ENCODE measurements around the gene PTPRD. TPM values are rescaled to one million over a fixed set of nuclear protein-coding genes. Genes with fewer than 3 reads are reported as not detected.

PTPRD gene
- total and polyA plus RNA-seq, 2 donors (not counting 1 experiment from before 2014, with no cell fraction given): 0.35 to 4.8 TPM

DNA sequence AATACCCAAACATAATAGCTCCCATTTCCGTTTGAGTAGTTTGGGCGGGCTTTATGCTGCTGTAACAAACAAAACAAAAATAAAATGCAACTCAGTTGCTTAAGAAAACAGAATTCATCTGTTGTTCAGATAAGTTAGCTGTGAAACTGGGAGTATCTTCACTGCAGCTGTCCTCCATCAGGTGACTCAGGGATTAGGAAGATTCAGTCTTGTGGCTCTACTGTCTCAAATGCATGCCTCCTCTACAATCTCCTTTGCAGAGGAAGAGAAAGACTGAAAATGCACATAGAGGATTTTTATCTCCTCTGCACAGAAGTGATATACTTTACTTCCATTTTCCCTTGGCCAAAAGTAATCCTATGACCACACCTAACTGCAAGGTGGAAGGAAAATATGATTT is 883.7 kb downstream of the PTPRD start:
- H3K27ac ChIP-seq (ENCODE audit: insufficient read depth, low read length): no peak overlapping the region
- no peaks in the 10 kb centered on the region for H3K36me3 ChIP-seq (ENCODE audit: control insufficient read depth, insufficient read depth, low read length)
- H3K79me2 ChIP-seq (ENCODE audit: control insufficient read depth, insufficient read depth, low read length): no peaks in the 10 kb centered on the region
- no peak for DNase-seq (ENCODE audit: low read depth in 2 of 2)
- TF ChIP-seq, protein P1, sequence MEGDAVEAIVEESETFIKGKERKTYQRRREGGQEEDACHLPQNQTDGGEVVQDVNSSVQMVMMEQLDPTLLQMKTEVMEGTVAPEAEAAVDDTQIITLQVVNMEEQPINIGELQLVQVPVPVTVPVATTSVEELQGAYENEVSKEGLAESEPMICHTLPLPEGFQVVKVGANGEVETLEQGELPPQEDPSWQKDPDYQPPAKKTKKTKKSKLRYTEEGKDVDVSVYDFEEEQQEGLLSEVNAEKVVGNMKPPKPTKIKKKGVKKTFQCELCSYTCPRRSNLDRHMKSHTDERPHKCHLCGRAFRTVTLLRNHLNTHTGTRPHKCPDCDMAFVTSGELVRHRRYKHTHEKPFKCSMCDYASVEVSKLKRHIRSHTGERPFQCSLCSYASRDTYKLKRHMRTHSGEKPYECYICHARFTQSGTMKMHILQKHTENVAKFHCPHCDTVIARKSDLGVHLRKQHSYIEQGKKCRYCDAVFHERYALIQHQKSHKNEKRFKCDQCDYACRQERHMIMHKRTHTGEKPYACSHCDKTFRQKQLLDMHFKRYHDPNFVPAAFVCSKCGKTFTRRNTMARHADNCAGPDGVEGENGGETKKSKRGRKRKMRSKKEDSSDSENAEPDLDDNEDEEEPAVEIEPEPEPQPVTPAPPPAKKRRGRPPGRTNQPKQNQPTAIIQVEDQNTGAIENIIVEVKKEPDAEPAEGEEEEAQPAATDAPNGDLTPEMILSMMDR (conservative IDR thresholded peaks at IDR 0.05 in 1 of 2, IDR thresholded peaks at IDR 0.05 in 1 of 2; ENCODE audit: low read depth in 1 of 2, low read length in 2 of 2): no peak
- TF ChIP-seq EZH2 (IDR thresholded peaks at IDR 0.05; ENCODE audit: low read length, missing control alignments): no peak
- no peaks in the 10 kb centered on the region for H3K4me1 ChIP-seq (ENCODE audit: control insufficient read depth, extremely low read depth, insufficient read depth, low read length)
- H3K4me3 ChIP-seq (replicated peaks in 1 of 4; ENCODE audit: control extremely low read depth in 1 of 4, insufficient read depth in 1 of 4, low read depth in 3 of 4, low read length in 4 of 4): no peak overlapping the region
- no peak overlapping the region for H2AFZ ChIP-seq (ENCODE audit: low read length)
- H3K27me3 ChIP-seq (ENCODE audit: control insufficient read depth, insufficient read depth, low read length): no peaks in the 10 kb centered on the region
- H3K9me3 ChIP-seq (ENCODE audit: control insufficient read depth, insufficient read depth, low read depth, low read length): no peaks in the 10 kb centered on the region
- no peak overlapping the region for H3K9ac ChIP-seq (ENCODE audit: insufficient read depth, low read length)
- no peak overlapping the region for H3K4me2 ChIP-seq (ENCODE audit: extremely low read depth, insufficient read depth, low read length)
- no peaks in the 10 kb centered on the region for H4K20me1 ChIP-seq (ENCODE audit: control insufficient read depth, extremely low read depth, insufficient read depth, low read length)

DNA sequence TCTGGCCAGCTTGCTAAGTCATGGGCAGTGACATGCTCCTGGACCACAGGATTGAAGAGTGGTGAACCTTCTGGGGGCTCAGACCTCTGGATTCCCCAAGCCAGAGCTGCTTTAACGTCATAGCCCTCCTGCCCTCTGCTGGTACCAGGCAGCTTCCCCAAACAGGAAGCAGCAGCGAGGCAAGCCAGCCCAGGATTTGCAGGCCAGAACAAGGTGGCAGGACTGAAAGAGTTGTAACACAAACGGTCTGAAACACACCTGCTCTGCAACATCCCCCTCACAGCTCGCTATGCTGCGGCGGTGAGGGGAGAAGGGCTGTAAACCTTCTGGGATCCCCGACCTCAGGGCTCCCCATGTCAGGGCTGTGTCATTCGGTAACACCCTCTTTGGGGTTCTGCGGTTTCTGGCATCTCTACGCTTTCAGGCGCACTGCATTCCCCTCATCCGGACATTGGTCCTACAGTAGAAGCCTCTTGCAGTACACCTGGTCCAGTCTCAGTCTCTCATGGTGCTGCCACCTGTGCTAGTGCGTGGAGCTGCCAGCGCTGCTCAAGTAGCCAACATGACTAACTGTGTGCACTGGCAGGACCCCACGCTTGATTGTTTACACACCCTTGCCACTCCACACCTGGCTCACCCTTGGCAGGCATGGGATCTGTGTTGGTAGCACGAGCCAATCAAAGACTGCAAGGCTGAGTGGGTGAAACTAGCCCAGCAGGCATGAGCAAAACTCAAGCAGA is 893.3 kb downstream of the PTPRD start:
- H3K27me3 ChIP-seq (ENCODE audit: control insufficient read depth, insufficient read depth, low read length): no peaks in the 10 kb centered on the region
- H3K4me3 ChIP-seq (replicated peaks in 1 of 4; ENCODE audit: control extremely low read depth in 1 of 4, insufficient read depth in 1 of 4, low read depth in 3 of 4, low read length in 4 of 4): no peak overlapping the region
- TF ChIP-seq EZH2 (IDR thresholded peaks at IDR 0.05; ENCODE audit: low read length, missing control alignments): no peak
- TF ChIP-seq, protein P1 (conservative IDR thresholded peaks at IDR 0.05 in 1 of 2, IDR thresholded peaks at IDR 0.05 in 1 of 2; ENCODE audit: low read depth in 1 of 2, low read length in 2 of 2): no peak
- H3K4me2 ChIP-seq (ENCODE audit: extremely low read depth, insufficient read depth, low read length): no peak overlapping the region
- no peak for DNase-seq (ENCODE audit: low read depth in 2 of 2)
- H3K9me3 ChIP-seq (ENCODE audit: control insufficient read depth, insufficient read depth, low read depth, low read length): no peaks in the 10 kb centered on the region
- H4K20me1 ChIP-seq (ENCODE audit: control insufficient read depth, extremely low read depth, insufficient read depth, low read length): no peaks in the 10 kb centered on the region
- no peak overlapping the region for H3K9ac ChIP-seq (ENCODE audit: insufficient read depth, low read length)
- H2AFZ ChIP-seq (ENCODE audit: low read length): no peak overlapping the region
- no peaks in the 10 kb centered on the region for H3K36me3 ChIP-seq (ENCODE audit: control insufficient read depth, insufficient read depth, low read length)
- no peak overlapping the region for H3K27ac ChIP-seq (ENCODE audit: insufficient read depth, low read length)
- H3K79me2 ChIP-seq (ENCODE audit: control insufficient read depth, insufficient read depth, low read length): no peaks in the 10 kb centered on the region
- H3K4me1 ChIP-seq (ENCODE audit: control insufficient read depth, extremely low read depth, insufficient read depth, low read length): no peaks in the 10 kb centered on the region

DNA sequence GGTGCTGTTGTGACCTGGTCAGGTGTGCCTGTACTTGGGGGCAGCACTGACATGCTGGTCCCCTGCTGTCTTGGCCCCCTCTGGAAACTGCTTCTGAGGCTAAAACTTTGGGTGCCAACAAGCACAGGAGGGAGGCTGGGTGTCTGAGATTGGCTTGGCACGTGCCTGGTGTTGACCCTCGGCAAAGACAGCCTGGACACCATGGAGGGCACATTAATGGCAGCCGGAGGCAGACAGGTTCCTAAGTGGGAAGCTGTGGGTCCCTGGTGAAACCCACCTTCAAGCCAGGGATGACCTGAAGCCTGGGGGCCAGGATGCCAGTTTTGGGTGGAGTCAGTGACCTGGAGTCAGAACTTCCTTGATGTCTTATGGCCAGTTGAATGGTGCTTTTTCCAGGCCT is 894.1 kb downstream of the PTPRD start:
- Histone ChIP-seq H3K9ac (ENCODE audit: insufficient read depth, low read length) (no peak overlapping the region), H3K79me2 (ENCODE audit: control insufficient read depth, insufficient read depth, low read length) (no peaks in the 10 kb centered on the region), H2AFZ (ENCODE audit: low read length) (no peak overlapping the region), H4K20me1 (ENCODE audit: control insufficient read depth, extremely low read depth, insufficient read depth, low read length) (no peaks in the 10 kb centered on the region), H3K4me3 (replicated peaks in 1 of 4; ENCODE audit: control extremely low read depth in 1 of 4, insufficient read depth in 1 of 4, low read depth in 3 of 4, low read length in 4 of 4) (no peak overlapping the region), H3K4me1 (ENCODE audit: control insufficient read depth, extremely low read depth, insufficient read depth, low read length) (no peaks in the 10 kb centered on the region), H3K27me3 (ENCODE audit: control insufficient read depth, insufficient read depth, low read length) (no peaks in the 10 kb centered on the region), H3K9me3 (ENCODE audit: control insufficient read depth, insufficient read depth, low read depth, low read length) (no peaks in the 10 kb centered on the region), H3K4me2 (ENCODE audit: extremely low read depth, insufficient read depth, low read length) (no peak overlapping the region), H3K27ac (ENCODE audit: insufficient read depth, low read length) (no peak overlapping the region), H3K36me3 (ENCODE audit: control insufficient read depth, insufficient read depth, low read length) (no peaks in the 10 kb centered on the region)
- no peak for DNase-seq (ENCODE audit: low read depth in 2 of 2)
- no peak for TF ChIP-seq EZH2 (IDR thresholded peaks at IDR 0.05; ENCODE audit: low read length, missing control alignments)
- TF ChIP-seq, protein P1 (conservative IDR thresholded peaks at IDR 0.05 in 1 of 2, IDR thresholded peaks at IDR 0.05 in 1 of 2; ENCODE audit: low read depth in 1 of 2, low read length in 2 of 2): no peak

Data from fibroblast of lung (primary cell).